VCaP (cell line): ENCODE data around the gene EPS8L2.

Experiments
- H3K27ac ChIP-seq: fragments of 450-650 bp; 2 replicates; pipeline ENCODE4 v1.5.1; 2017
- CTCF ChIP-seq: fragments of 450-650 bp; conservative IDR thresholded peaks from 2 replicates; pipeline ENCODE4 v1.5.1; 2017; ENCODE audit warnings: mild to moderate bottlenecking, moderate library complexity

The EPS8L2 gene

GRCh38 chr11:662689-663274 is 43.2 kb upstream of the EPS8L2 start:
- peak; percentile 75 for TF ChIP-seq CTCF
- no peak overlapping the region for H3K27ac ChIP-seq

- no peak for TF ChIP-seq CTCF
- no peak overlapping the region for H3K27ac ChIP-seq
Measured at GRCh38 chr11:665062-665703, 40.8 kb upstream of the EPS8L2 start.

GRCh38 chr11:665704-666281 is 40.2 kb upstream of the EPS8L2 start:
- no peak for TF ChIP-seq CTCF
- H3K27ac ChIP-seq, result no peak overlapping the region

GRCh38 chr11:673866-674265 is 32.2 kb upstream of the EPS8L2 start:
- TF ChIP-seq CTCF, result no peak
- H3K27ac ChIP-seq, result no peak overlapping the region

GRCh38 chr11:674406-674805 is 31.6 kb upstream of the EPS8L2 start:
- no peak for TF ChIP-seq CTCF

GRCh38 chr11:678297-678696 is 27.7 kb upstream of the EPS8L2 start:
- H3K27ac ChIP-seq, result no peak overlapping the region

More at GRCh38 chr11:674406-674805, 31.6 kb upstream of the EPS8L2 start:
- no peak overlapping the region for H3K27ac ChIP-seq

More at GRCh38 chr11:678297-678696, 27.7 kb upstream of the EPS8L2 start:
- no peak for TF ChIP-seq CTCF
